NCI-H2196 (cell line): ENCODE results near the gene CS.

ENCODE experiments used
- DNase-seq: peaks from one replicate; lab custom pipeline; 2025; ENCODE audit not compliant: unreplicated experiment; lab: John Stamatoyannopoulos, UW

Gene CS

GRCh38 chr12:56252649-56253048, 47.5 kb downstream of the CS start:
- DNase-seq: no peak

GRCh38 chr12:56248711-56249110, 51.4 kb downstream of the CS start:
- DNase-seq: no peak

- DNase-seq: no peak
Measured at GRCh38 chr12:56247923-56248322, 52.2 kb downstream of the CS start.

GRCh38 chr12:56244494-56244893, 55.6 kb downstream of the CS start:
- no peak for DNase-seq

- DNase-seq: no peak
Measured at GRCh38 chr12:56243731-56244181, 56.4 kb downstream of the CS start.

- DNase-seq: no peak
Measured at GRCh38 chr12:56242986-56243385, 57.1 kb downstream of the CS start.

- DNase-seq: no peak
Measured at GRCh38 chr12:56241424-56242303, 58.5 kb downstream of the CS start.

- DNase-seq: no peak
Measured at GRCh38 chr12:56237552-56237951, 62.6 kb downstream of the CS start.

- no peak for DNase-seq
Measured at GRCh38 chr12:56236985-56237384, 63.1 kb downstream of the CS start.

GRCh38 chr12:56236091-56236490, 64.0 kb downstream of the CS start:
- DNase-seq: no peak

GRCh38 chr12:56234746-56235436, 65.2 kb downstream of the CS start:
- no peak for DNase-seq

- no peak for DNase-seq
Measured at GRCh38 chr12:56231184-56231582, 68.9 kb downstream of the CS start.

- DNase-seq: no peak
Measured at GRCh38 chr12:56230432-56231183, 69.5 kb downstream of the CS start.

- no peak for DNase-seq
Measured at GRCh38 chr12:56229916-56230431, 70.2 kb downstream of the CS start, which contains the start of gene SLC39A5. Gene SLC39A5 (plus strand): TSS chr12:56230051. CDS start chr12:56231275, 1,224 bp downstream.

GRCh38 chr12:56229082-56229481, 71.0 kb downstream of the CS start:
- DNase-seq: no peak

GRCh38 chr12:56224954-56225353, 75.2 kb downstream of the CS start:
- DNase-seq: no peak

- DNase-seq: peak; percentile 97
Measured at GRCh38 chr12:56224102-56224701, 75.9 kb downstream of the CS start, which contains the start of gene NABP2. Gene NABP2 (plus strand): TSS chr12:56224342. CDS start chr12:56224857, 515 bp downstream.

GRCh38 chr12:56223571-56224101, 76.5 kb downstream of the CS start:
- no peak for DNase-seq

- DNase-seq: no peak
Measured at GRCh38 chr12:56222531-56222895, 77.6 kb downstream of the CS start.

- DNase-seq: peak; percentile 96
Measured at GRCh38 chr12:56221757-56222530, 78.2 kb downstream of the CS start, which contains the start of gene RNF41. Gene RNF41 (minus strand): TSS chr12:56221922. CDS start chr12:56214047, 7,875 bp downstream.
